Vagina (tissue), 2 donors: ENCODE measurements around the gene GMPPA.

Source experiments
- POLR2A ChIP-seq, 2 donors: fragments of 450-650 bp; IDR thresholded peaks; one replicate each; pipeline ENCODE4 v1.6.1; 2017; ENCODE audit warnings: antibody characterized with exemption in 2 of 2, mild to moderate bottlenecking in 2 of 2, moderate library complexity in 2 of 2
- POLR2AphosphoS5 ChIP-seq, 2 donors: sonication (generic); formaldehyde crosslinking; IDR thresholded peaks; one replicate each; pipeline ENCODE4 v1.9.0; 2017; ENCODE audit warnings: antibody characterized with exemption in 2 of 2, mild to moderate bottlenecking in 2 of 2, low read depth in 1 of 2; ENCODE audit not compliant: insufficient read depth in 1 of 2
- TF ChIP-seq, protein P1 (sequence below), 3 experiments: fragments of 450-650 bp in 2 of 3; fragments of 200-600 bp in 1 of 3; sonication (generic) in 1 of 3; IDR thresholded peaks; one replicate each; pipeline ENCODE4 v1.5.1; 2017 to 2019; ENCODE audit warnings: antibody characterized with exemption in 3 of 3, mild to moderate bottlenecking in 2 of 3, moderate library complexity in 2 of 3

DNA sequence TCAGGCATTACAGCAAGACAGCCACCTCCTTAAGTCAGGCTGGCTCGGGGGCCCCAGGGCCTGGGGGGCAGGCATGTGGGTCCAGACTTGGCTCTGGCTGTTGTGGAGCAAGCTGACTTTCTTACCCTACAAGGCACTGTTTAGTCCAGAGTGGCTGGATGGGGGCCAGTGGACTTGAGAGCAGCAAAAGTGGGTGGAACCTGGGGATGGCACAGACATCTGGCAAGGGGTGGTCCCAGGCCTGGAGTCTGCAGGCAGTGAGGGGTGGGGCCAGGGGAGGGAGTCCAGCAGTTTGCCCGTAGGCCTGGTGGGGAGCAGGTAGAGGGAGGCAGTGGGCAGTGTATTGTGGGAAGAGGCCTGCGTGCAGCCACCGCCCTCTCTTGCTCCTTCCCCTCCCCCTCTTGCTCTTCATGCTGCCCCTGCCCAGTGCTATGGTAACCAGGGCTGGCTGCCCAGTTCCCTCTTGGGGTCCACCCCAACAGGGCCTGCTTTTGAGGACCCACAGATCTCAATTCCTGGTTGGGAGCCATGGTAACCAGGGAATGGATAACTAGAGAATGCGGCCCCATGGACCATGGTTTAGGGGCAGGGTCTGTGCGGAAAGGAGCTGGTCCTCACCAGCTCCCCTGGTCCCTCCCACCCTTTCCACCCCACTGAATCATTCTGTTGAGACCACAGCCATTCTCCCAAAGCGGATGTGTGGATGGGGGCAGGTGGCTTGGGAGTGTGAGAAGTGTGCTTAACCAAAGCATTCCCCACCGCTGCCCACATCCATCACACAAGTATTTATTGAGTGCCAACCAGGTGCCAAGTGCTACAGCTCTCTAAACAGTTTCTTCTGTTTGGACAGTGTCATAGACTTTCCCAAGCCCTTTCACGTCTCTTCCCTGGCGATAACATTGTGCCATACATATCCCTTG is 44.8 kb upstream of the GMPPA start:
- TF ChIP-seq POLR2AphosphoS5 (IDR thresholded peaks at IDR 0.05; ENCODE audit: insufficient read depth in 1 of 2, low read depth in 1 of 2), result peak; percentile 13 to 25
- TF ChIP-seq, protein P1, sequence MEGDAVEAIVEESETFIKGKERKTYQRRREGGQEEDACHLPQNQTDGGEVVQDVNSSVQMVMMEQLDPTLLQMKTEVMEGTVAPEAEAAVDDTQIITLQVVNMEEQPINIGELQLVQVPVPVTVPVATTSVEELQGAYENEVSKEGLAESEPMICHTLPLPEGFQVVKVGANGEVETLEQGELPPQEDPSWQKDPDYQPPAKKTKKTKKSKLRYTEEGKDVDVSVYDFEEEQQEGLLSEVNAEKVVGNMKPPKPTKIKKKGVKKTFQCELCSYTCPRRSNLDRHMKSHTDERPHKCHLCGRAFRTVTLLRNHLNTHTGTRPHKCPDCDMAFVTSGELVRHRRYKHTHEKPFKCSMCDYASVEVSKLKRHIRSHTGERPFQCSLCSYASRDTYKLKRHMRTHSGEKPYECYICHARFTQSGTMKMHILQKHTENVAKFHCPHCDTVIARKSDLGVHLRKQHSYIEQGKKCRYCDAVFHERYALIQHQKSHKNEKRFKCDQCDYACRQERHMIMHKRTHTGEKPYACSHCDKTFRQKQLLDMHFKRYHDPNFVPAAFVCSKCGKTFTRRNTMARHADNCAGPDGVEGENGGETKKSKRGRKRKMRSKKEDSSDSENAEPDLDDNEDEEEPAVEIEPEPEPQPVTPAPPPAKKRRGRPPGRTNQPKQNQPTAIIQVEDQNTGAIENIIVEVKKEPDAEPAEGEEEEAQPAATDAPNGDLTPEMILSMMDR (IDR thresholded peaks at IDR 0.05), result no peak
- no peak for TF ChIP-seq POLR2A (IDR thresholded peaks at IDR 0.05)
